HG03103 (cell line): ENCODE measurements around the gene KCNJ10.
"Not testable (repeated sequence)": the region's sequence is repeated elsewhere in the genome, so short reads cannot be mapped to it uniquely, and the experiment has no call there.

Source experiments
- ATAC-seq: cut with Tn5 transposase; IDR thresholded peaks from one replicate; pipeline ENCODE4 v1.9.1; 2021; ENCODE audit warnings: low read depth; ENCODE audit not compliant: unreplicated experiment

Gene KCNJ10

DNA sequence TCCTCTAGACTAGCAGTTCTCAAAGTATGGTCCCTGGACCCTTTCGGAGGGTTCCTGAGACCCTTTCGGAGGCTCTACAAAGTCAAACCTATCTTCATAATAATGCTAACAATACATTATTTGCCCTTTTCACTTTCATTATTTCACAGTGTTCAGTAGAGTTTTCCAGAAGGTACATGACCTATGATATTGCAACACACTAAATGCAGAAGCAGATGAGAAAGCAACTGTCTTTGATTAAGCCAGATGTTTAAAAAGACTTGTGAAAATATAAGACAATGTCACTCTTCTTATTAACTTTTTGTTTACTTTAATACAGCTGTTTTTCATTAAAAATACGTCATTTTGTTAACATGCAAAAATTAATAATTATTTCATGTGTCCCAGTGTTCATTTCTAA, 5.8 kb downstream of the KCNJ10 start:
- ATAC-seq: no peak

DNA sequence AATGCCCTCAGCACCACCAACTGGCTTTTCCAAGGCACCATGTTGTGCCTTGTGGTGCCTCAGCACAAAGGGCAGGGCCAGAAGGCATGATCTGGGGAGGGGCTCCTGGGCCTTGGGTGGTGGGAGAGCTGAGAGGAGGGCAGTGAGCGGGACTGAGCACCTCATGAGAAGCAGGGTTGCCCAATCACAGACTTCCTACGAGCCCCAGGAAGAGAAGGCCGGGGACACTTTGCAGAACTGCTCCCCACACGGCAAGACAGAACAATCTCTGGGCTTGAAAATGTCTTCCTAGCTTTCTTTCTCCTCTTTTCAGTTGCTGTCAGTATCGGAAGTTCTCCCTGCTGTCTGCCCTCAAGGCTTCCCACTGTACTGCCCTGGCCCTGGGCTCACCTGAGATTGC, 6.8 kb downstream of the KCNJ10 start:
- ATAC-seq: no peak

GRCh38 chr1:160062230-160062532, 7.8 kb downstream of the KCNJ10 start:
- ATAC-seq: no peak

DNA sequence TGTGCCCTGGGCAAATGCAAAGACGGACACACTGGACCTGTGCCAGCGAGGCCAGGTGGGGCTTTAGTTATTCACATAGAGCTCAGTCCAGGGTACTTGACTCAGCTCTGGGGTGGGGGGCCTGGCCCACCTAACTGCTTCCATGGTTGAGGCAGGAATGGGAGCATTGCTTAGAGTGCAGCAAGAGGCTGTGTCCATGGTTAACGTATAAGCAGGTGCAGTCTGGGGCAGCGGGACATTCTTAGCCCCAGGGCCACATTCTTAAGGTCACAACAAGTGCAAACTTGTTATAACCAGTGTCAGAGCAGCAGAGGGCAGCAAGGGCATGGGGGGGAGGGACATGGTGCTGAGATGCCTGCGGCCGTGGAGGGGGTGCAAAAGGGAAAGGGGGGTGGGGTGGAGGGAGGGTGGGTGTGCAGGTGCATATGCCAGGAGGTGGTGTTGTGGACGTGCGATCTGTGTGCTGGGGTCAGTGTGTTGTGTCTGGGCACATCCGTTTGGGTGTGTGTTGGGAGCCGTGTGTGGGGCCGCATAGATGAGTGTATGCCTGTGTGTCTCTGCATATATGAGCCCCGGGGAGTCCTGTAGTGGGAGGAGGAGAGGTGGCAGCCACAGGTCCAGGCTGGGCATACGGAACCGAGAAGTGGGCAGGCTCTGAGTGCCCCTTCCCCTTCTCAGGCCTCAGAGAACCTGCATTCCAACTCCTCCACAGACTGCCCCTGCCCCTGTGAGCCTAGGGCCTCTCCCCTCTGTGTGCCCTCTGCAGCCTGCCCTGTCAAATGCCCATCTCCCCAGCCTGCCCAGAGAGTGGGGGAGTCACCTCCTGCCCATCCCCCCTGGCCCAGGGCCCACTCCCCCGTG, 8.4 kb downstream of the KCNJ10 start:
- ATAC-seq: no peak

GRCh38 chr1:160058087-160058486, 11.9 kb downstream of the KCNJ10 start:
- ATAC-seq: no peak

DNA sequence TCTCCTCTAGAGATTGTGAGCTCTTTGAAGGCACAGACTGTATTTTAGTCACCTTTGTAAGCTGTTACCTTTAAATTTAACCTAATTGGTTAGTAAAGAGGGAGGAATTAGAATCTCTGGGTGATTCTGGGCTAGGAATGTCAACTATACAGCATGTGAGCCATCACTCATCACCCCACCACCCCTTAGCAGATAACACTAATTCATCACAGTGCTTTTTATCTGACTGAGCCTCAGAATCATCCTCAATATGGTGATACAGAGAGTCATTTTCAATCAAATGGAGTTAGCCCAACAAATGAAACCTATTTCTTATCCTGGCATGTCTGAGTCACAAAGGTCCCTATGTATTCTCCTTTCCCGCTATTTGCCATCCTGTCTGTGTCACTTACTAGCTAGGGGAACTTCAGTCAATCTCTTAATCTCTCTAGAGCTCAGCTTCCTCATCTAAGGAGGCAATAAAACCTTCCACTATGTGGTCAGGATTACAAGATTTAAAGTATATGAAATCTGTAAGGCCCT, 13.3 kb downstream of the KCNJ10 start:
- no peak for ATAC-seq

- ATAC-seq: no peak
Measured at GRCh38 chr1:160053548-160054365, 16.2 kb downstream of the KCNJ10 start.

DNA sequence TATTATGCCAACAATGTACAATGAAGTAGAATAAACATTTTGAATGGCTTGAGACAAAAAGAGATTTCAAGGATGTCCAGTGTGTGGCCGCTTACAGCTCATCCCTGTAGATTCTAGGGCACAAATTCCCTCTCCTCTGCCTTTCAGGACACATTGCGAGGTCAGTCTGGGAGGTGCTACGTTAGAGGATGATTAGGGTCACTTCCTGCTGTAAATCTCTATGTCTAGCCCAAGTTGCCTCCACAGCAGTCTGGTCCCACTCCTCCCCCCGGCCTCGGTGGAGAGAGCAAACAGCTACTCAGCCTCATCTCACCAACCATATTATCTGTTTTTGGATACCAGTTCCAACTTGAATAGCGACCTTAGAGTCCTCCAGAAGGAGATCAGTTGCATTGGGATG, 17.0 kb downstream of the KCNJ10 start:
- no peak for ATAC-seq

- no peak for ATAC-seq
Measured at GRCh38 chr1:160050619-160051018, 19.3 kb downstream of the KCNJ10 start.

DNA sequence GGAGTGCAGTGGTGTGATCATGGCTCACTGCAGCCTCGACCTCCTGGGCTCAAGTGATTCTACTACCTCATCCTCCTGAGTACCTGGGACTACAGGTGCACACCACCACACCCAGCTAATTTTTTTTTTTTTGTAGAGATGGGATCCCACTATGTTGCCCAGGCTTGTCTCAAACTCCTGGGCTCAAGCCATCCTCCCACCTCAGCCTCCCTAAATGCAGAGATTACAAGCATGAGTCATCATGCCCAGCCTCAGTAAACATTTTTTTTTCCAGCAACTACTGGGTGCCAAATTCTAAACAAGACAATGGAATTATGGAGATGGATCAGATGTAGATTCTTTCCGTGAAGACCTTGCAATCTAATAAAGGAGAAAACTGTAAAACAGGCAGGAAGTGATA, 19.8 kb downstream of the KCNJ10 start:
- not testable (repeated sequence) for ATAC-seq

- no peak for ATAC-seq
Measured at GRCh38 chr1:160049101-160049500, 20.9 kb downstream of the KCNJ10 start.

DNA sequence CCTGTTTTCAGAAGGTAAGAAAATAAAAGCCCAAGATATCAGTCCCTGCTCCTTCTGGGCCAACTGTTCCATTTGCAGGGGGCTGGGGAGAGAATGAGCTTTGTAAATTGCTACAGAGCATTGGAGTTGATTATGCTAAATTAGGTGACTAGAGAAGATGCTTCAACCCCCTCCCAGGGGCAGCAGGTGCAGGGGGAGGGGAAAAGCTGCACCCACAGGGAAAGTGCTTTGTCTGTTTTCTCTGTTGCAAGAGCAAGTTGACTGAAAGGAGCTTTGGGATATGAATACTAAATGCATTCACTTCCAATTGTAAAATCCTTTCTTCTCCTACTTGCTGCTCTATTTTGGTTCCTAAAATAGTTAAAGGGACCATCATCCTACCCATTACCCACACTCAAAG, 21.6 kb downstream of the KCNJ10 start:
- ATAC-seq: no peak

- no peak for ATAC-seq
Measured at GRCh38 chr1:160047111-160047991, 22.6 kb downstream of the KCNJ10 start.

GRCh38 chr1:160046494-160047110, 23.4 kb downstream of the KCNJ10 start:
- ATAC-seq: no peak

DNA sequence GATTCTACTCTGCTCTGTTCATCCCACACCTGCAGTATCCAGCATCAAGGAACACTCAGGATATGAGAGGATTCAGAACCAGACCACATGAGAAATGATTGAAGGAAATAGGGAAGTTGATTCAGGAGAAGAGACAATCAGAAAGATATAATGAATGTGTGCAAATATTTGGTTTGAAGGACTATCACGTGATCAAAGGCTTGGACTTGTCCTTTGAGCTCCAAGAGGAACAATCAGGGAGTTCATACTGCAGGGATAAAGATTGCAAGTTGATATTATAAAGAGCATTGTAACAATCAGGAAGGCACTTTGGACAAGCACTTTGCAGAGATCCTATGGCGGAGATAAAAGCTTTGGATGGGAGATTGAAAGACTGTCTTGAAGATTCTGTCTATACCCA, 24.3 kb downstream of the KCNJ10 start:
- ATAC-seq: no peak

DNA sequence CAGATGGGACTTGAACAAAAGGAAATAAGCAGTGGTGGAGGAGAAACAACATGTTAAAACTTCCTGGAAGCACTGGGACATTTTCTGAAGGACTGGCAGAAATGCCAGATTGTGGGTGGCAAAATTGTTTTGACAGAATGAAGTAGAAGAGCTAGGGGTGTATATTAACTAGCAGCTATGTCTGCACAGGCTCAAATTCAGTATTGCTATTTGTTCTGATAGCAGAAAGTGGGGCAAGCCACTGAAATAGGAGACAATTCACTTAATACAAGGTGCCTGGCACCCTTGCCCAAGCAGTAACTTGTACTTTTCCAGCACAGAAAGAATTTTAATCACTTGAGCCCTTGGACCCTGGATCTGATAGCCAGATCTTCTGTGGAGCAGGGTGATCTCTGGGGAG, 26.4 kb downstream of the KCNJ10 start:
- ATAC-seq: no peak

DNA sequence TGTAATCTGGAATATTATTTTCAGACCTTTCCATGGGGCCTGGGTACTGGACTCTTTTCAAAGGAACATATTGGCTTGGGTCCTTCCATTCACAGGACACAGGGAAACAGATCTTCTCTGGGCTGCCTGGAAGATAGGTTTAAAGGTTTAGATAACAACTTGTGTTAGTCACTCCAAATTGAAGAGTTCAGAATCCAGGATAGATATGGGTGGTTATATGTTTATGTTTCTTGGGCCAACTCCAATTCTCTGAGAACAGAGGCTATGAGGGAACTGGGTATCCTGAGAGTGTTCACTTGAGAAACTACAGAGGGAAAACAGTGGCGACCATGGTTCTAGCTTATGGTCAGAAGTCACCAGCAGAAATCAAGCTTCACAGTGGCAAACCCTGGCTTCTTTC, 29.5 kb downstream of the KCNJ10 start:
- no peak for ATAC-seq

- peak; percentile 9 for ATAC-seq
Measured at GRCh38 chr1:160032165-160032820, 37.7 kb downstream of the KCNJ10 start.

DNA sequence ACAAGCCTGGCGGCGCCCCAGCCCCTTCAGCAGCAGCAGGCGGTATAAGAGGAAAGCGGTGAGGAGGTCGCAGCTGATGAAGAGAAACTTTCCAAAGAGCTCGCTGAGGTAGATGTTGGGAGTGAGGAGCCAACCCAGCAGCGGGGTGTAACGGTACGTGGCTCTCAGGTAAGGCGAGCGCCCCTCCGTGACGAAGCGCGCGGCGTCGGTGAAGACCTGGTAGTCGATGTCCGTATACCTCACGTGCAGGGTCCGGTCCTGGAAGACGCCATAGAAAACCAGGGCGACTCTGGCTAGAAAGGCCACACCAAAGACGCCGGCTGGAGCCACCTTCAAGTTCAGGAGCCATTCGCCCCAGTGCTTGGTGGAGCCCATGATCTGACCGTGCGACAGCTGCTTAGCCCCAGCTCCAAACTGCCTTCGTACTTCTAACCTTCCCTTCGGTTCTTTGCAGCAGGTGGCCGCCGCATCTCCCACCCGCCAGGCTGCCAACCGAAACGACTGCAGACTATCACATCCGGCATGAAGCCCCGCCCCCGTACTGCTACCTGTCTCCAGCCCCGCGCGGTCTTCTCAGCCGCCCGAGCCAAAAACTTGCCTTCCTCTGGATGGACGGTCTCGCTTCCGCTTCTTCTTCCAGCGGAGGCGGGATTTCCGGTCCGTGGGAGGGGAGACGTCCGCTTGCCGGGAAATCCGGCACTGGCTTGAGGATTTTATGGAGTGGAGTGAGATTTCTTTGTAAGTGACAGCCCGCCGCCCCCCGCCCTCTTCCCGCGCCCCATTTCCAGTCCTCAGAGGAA, 38.4 kb downstream of the KCNJ10 start, which contains the start of gene PIGM:
Gene PIGM (minus strand): TSS at position 626 of the 800 bp plus-strand sequence. CDS start 251 bp downstream, at position 375.
- ATAC-seq: peak; percentile 94
